ENCODE data around the gene ZNF502. TPM values are rescaled to one million over a fixed set of nuclear protein-coding genes. Genes with fewer than 3 reads are reported as not detected.

ZNF502 gene
- total RNA-seq, 1 donor from 2014 or later, result 2.3 TPM

DNA sequence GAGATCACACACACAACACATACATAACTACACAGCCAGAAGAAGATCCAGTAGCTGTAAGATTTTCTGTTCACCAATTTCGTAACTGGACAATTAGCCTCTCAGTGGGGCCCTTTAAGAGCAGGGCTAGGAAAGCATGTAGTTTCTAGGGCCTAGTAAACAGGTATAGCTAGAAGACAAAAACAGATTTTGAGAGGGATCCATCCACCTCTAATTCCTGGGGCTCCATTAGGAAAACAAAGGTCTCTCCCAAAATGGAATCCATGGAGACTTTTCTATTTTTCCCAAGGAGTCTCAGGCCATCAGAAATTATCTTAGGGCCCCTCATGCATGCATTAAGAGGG lies 59.6 kb downstream of the ZNF502 start:
- no peak overlapping the region for H3K4me3 ChIP-seq
- ATAC-seq (no peak), DNase-seq (no peak)
- intact Hi-C loops (cut with DNase I), result no loop called here
- TF ChIP-seq, protein P1, sequence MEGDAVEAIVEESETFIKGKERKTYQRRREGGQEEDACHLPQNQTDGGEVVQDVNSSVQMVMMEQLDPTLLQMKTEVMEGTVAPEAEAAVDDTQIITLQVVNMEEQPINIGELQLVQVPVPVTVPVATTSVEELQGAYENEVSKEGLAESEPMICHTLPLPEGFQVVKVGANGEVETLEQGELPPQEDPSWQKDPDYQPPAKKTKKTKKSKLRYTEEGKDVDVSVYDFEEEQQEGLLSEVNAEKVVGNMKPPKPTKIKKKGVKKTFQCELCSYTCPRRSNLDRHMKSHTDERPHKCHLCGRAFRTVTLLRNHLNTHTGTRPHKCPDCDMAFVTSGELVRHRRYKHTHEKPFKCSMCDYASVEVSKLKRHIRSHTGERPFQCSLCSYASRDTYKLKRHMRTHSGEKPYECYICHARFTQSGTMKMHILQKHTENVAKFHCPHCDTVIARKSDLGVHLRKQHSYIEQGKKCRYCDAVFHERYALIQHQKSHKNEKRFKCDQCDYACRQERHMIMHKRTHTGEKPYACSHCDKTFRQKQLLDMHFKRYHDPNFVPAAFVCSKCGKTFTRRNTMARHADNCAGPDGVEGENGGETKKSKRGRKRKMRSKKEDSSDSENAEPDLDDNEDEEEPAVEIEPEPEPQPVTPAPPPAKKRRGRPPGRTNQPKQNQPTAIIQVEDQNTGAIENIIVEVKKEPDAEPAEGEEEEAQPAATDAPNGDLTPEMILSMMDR (IDR thresholded peaks at IDR 0.05), result no peak
- peaks cover 25% of the 10 kb centered on the region for H3K9me3 ChIP-seq
- H3K27ac ChIP-seq, result no peak overlapping the region
- no peaks in the 10 kb centered on the region for H3K4me1 ChIP-seq
- H3K27me3 ChIP-seq (ENCODE audit: low read depth), result no peaks in the 10 kb centered on the region
- H3K36me3 ChIP-seq, result no peaks in the 10 kb centered on the region

Other genes with a start within 250 kb of the ZNF502 start
- 21.1 TPM for gene ZNF445, start 235.0 kb upstream of the ZNF502 start, total RNA-seq
- gene ZKSCAN7, start 157.5 kb upstream of the ZNF502 start, total RNA-seq, result 3.9 TPM
- 2.7 TPM for gene ZNF660, start 127.7 kb upstream of the ZNF502 start, total RNA-seq
- gene ZNF197, start 87.6 kb upstream of the ZNF502 start, total RNA-seq, result 12.6 TPM
- gene ZNF35, start 63.9 kb upstream of the ZNF502 start, total RNA-seq, result 8.8 TPM
- gene ZNF501, start 17.0 kb downstream of the ZNF502 start, total RNA-seq, result 4.8 TPM
- 27.8 TPM for gene KIAA1143, start 49.0 kb downstream of the ZNF502 start, total RNA-seq
- 1.3 TPM for gene KIF15, start 49.1 kb downstream of the ZNF502 start, total RNA-seq
- 17.4 TPM for gene TMEM42, start 149.3 kb downstream of the ZNF502 start, total RNA-seq
- gene TGM4, start 161.9 kb downstream of the ZNF502 start, total RNA-seq, result not detected